Measurements from ENCODE around the gene SOAT2. TPM values are rescaled to one million over a fixed set of nuclear protein-coding genes. Genes with fewer than 3 reads are reported as not detected.

SOAT2 gene
- total RNA-seq, 1 experiment from 2014 or later = not detected

- no peaks in the 10 kb centered on the region for H3K27me3 ChIP-seq (replicated peaks; ENCODE audit: insufficient read depth, low read depth, low read length, poor library complexity)
- no peak for DNase-seq (ENCODE audit: low spot score)
- no peaks in the 10 kb centered on the region for H3K9me3 ChIP-seq (ENCODE audit: low read depth, low read length, poor library complexity, severe bottlenecking)
- no TSS peak for BruUV-seq (replicated peaks)
- peaks cover 12% of the 10 kb centered on the region for H3K4me1 ChIP-seq (ENCODE audit: insufficient read depth, low read length, poor library complexity, severe bottlenecking)
- ChIA-PET POLR2A (ENCODE audit: low non-redundant PET) (no interaction called here), CTCF (no interaction called here)
- peaks cover 16% of the 10 kb centered on the region for H3K36me3 ChIP-seq (ENCODE audit: insufficient read depth, low read length, poor library complexity, severe bottlenecking)
- no peak overlapping the region for H3K4me3 ChIP-seq (ENCODE audit: low read depth, low read length, poor library complexity, severe bottlenecking)
- intact Hi-C loops (cut with micrococcal nuclease; ENCODE audit: unreplicated experiment) = loop anchor here (2.0 to 5.0 kb wide), 2 partner anchors 115 to 219 kb away; partner anchors contain the start of genes CSAD and ZNF740
- no peak overlapping the region for H3K27ac ChIP-seq (ENCODE audit: low read depth, low read length, poor library complexity, severe bottlenecking)
- no peak for TF ChIP-seq CTCF (conservative IDR thresholded peaks at IDR 0.05; ENCODE audit: low read depth, low read length)
- no peak for TF ChIP-seq EZH2 (IDR thresholded peaks at IDR 0.05; ENCODE audit: borderline replicate concordance, low read depth, low read length, poor library complexity, severe bottlenecking)
Observed at GRCh38 chr12:53067074-53067992, 36.0 kb upstream of the SOAT2 start.

- intact Hi-C loops (cut with micrococcal nuclease; ENCODE audit: unreplicated experiment) = loop anchor here (2.0 to 5.0 kb wide), 2 partner anchors 114 to 219 kb away; partner anchors contain the start of genes CSAD and ZNF740
- CTCF ChIA-PET = no interaction called here
- no peak overlapping the region for H3K4me3 ChIP-seq (ENCODE audit: low read depth, low read length, poor library complexity, severe bottlenecking)
- DNase-seq (ENCODE audit: low spot score) = no peak
- POLR2A ChIA-PET (ENCODE audit: low non-redundant PET) = no interaction called here
- H3K27me3 ChIP-seq (replicated peaks; ENCODE audit: insufficient read depth, low read depth, low read length, poor library complexity) = no peaks in the 10 kb centered on the region
- H3K36me3 ChIP-seq (ENCODE audit: insufficient read depth, low read length, poor library complexity, severe bottlenecking) = peaks cover 16% of the 10 kb centered on the region
- H3K27ac ChIP-seq (ENCODE audit: low read depth, low read length, poor library complexity, severe bottlenecking) = no peak overlapping the region
- no peaks in the 10 kb centered on the region for H3K9me3 ChIP-seq (ENCODE audit: low read depth, low read length, poor library complexity, severe bottlenecking)
- peaks cover 17% of the 10 kb centered on the region for H3K4me1 ChIP-seq (ENCODE audit: insufficient read depth, low read length, poor library complexity, severe bottlenecking)
- TF ChIP-seq EZH2 (IDR thresholded peaks at IDR 0.05; ENCODE audit: borderline replicate concordance, low read depth, low read length, poor library complexity, severe bottlenecking) = no peak
- no TSS peak for BruUV-seq (replicated peaks)
Observed at GRCh38 chr12:53067993-53068770, 35.1 kb upstream of the SOAT2 start.

GRCh38 chr12:53068811-53069585 is 34.3 kb upstream of the SOAT2 start:
- H3K27ac ChIP-seq (ENCODE audit: low read depth, low read length, poor library complexity, severe bottlenecking) = no peak overlapping the region
- no peaks in the 10 kb centered on the region for H3K9me3 ChIP-seq (ENCODE audit: low read depth, low read length, poor library complexity, severe bottlenecking)
- no peaks in the 10 kb centered on the region for H3K27me3 ChIP-seq (replicated peaks; ENCODE audit: insufficient read depth, low read depth, low read length, poor library complexity)
- TF ChIP-seq CTCF (conservative IDR thresholded peaks at IDR 0.05; ENCODE audit: low read depth, low read length) = no peak
- BruUV-seq (replicated peaks) = no TSS peak
- H3K4me1 ChIP-seq (ENCODE audit: insufficient read depth, low read length, poor library complexity, severe bottlenecking) = peaks cover 17% of the 10 kb centered on the region
- peaks cover 18% of the 10 kb centered on the region for H3K36me3 ChIP-seq (ENCODE audit: insufficient read depth, low read length, poor library complexity, severe bottlenecking)
- no peak overlapping the region for H3K4me3 ChIP-seq (ENCODE audit: low read depth, low read length, poor library complexity, severe bottlenecking)
- intact Hi-C loops (cut with micrococcal nuclease; ENCODE audit: unreplicated experiment) = loop anchor here (5.0 kb wide), 1 partner anchor 113 kb away; the partner anchor contains the start of genes CSAD and ZNF740
- ChIA-PET POLR2A (ENCODE audit: low non-redundant PET) (no interaction called here), CTCF (no interaction called here)
- no peak for DNase-seq (ENCODE audit: low spot score)
